GM18517 (cell line): Measurements from ENCODE around the gene HPS6.

ENCODE experiments used
- ATAC-seq: cut with Tn5 transposase; IDR thresholded peaks from one replicate; pipeline ENCODE4 v1.9.1; 2021; ENCODE audit warnings: mild to moderate bottlenecking, moderate library complexity; ENCODE audit not compliant: unreplicated experiment

Gene HPS6

DNA sequence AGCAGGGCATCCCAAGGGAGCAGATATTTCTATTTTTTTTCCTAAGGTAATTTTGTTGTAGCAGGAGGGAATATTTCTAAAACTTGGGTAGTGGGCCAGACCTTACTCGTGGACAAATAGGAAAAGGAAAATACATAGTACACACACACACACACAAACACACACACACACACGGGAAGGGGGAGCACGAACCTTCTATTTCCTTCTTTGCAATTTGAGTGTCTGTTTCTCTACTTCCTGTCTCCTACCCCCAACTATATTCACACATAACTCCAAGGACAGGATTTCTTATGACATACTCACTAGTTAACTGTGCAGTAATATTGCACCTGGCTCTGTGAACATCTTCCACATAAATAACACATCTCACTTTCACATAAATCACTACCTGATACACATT, 50.6 kb downstream of the HPS6 start:
- ATAC-seq: no peak

DNA sequence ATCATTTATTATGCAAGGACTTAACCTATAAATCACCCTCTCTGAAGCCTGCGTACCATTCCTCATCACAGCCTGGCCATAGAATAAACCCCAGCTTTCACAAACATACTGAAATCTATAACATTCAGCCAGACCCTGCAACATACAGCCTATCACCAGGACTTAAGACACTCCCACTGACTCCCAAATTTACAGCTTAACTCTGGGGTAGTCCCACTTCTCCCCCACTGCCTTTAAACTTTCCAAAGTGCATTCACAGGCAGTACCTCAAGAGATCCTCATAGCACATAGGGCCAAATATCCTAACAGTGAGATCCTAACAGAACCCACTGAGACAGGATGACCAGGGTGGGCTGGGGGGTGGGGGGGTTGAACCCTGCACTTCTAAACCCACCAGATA, 51.5 kb downstream of the HPS6 start:
- ATAC-seq: no peak
